Suprapubic skin (tissue), 4 donors: Measurements from ENCODE around the gene SAP25. TPM values are rescaled to one million over a fixed set of nuclear protein-coding genes. Genes with fewer than 3 reads are reported as not detected.

Experiments used
- DNase-seq, 2 donors: peaks; one replicate each; pipeline ENCODE4 v3.0.0-alpha.2; 2019; ENCODE audit warnings: low spot score in 2 of 2
- H3K27ac ChIP-seq: fragments of 200-600 bp; sonication (generic); one replicate; pipeline ENCODE4 v1.5.1; 2019
- H3K27me3 ChIP-seq: fragments of 200-600 bp; sonication (generic); one replicate; pipeline ENCODE4 v1.5.1; 2019
- H3K36me3 ChIP-seq: fragments of 200-600 bp; sonication (generic); one replicate; pipeline ENCODE4 v1.5.1; 2019
- H3K4me1 ChIP-seq: fragments of 200-600 bp; sonication (generic); one replicate; pipeline ENCODE4 v1.5.1; 2019
- H3K4me3 ChIP-seq: fragments of 200-600 bp; sonication (generic); one replicate; pipeline ENCODE4 v1.5.1; 2019; ENCODE audit warnings: mild to moderate bottlenecking
- H3K9me3 ChIP-seq: fragments of 200-600 bp; sonication (generic); one replicate; pipeline ENCODE4 v1.5.1; 2019
- EP300 ChIP-seq: sonication (generic); formaldehyde crosslinking; IDR thresholded peaks from one replicate; pipeline ENCODE4 v1.6.1; 2017; ENCODE audit warnings: antibody characterized with exemption
- POLR2A ChIP-seq, 2 donors: fragments of 450-650 bp; IDR thresholded peaks; one replicate each; pipeline ENCODE4 v1.6.1; 2017; ENCODE audit warnings: antibody characterized with exemption in 2 of 2, mild to moderate bottlenecking in 2 of 2, moderate library complexity in 2 of 2
- POLR2AphosphoS5 ChIP-seq, 3 donors: sonication (generic); formaldehyde crosslinking; IDR thresholded peaks; one replicate each; pipeline ENCODE4 v1.6.1; 2017; ENCODE audit warnings: antibody characterized with exemption in 3 of 3
- WGBS: methylation state at CpG from one replicate; pipeline ENCODE4 v1.1.5; 2018; 5-methylcytosine and 5-hydroxymethylcytosine counted together
- total RNA-seq, 4 donors: library from RNA; depleted of rRNA; stranded (reverse); fragments of >200 nt; gene quantifications; one replicate each; pipeline ENCODE4 v1.1.0, GENCODE V29; 2016
- TF ChIP-seq, protein P1 (sequence below), 2 donors: fragments of 200-600 bp in 1 of 2; fragments of 450-650 bp in 1 of 2; sonication (generic) in 1 of 2; IDR thresholded peaks; one replicate each; pipeline ENCODE4 v1.5.1; 2016 to 2019; ENCODE audit warnings: antibody characterized with exemption in 2 of 2, mild to moderate bottlenecking in 1 of 2, moderate library complexity in 1 of 2

SAP25 gene
- total RNA-seq, 4 donors from 2014 or later, result 2.7 to 3.8 TPM; not detected in 2

DNA sequence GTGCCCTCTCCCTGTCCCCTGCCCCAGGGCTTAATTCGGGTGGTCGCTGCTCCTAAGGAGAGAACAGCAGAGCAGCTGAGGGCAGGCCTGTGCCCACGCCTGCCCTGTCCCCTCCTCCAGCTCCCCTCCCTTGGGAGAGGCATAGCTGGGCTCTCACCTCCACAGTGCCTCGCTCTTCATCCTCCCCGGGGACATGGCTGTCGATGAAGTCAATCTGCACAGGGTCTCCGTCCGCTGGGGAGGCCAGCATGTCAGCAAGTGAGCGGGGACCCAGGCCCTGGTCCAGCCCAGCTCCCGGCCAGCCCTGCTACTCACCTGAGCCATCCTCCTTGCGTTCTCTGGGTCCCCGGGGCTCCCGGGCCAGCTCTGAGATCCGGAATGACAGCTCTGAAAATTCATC, 3.8 kb upstream of the SAP25 start:
- Histone ChIP-seq H3K4me3 (no peak overlapping the region), H3K27ac (no peak overlapping the region), H3K9me3 (no peaks in the 10 kb centered on the region), H3K4me1 (peaks cover 11% of the 10 kb centered on the region), H3K36me3 (peaks cover 87% of the 10 kb centered on the region), H3K27me3 (no peaks in the 10 kb centered on the region)
- no peak for TF ChIP-seq POLR2AphosphoS5 (IDR thresholded peaks at IDR 0.05)
- no peak for TF ChIP-seq POLR2A (IDR thresholded peaks at IDR 0.05)
- TF ChIP-seq EP300, result no peak
- TF ChIP-seq, protein P1, sequence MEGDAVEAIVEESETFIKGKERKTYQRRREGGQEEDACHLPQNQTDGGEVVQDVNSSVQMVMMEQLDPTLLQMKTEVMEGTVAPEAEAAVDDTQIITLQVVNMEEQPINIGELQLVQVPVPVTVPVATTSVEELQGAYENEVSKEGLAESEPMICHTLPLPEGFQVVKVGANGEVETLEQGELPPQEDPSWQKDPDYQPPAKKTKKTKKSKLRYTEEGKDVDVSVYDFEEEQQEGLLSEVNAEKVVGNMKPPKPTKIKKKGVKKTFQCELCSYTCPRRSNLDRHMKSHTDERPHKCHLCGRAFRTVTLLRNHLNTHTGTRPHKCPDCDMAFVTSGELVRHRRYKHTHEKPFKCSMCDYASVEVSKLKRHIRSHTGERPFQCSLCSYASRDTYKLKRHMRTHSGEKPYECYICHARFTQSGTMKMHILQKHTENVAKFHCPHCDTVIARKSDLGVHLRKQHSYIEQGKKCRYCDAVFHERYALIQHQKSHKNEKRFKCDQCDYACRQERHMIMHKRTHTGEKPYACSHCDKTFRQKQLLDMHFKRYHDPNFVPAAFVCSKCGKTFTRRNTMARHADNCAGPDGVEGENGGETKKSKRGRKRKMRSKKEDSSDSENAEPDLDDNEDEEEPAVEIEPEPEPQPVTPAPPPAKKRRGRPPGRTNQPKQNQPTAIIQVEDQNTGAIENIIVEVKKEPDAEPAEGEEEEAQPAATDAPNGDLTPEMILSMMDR (IDR thresholded peaks at IDR 0.05), result no peak
- DNase-seq, result no peak
- 93% methylated on average over 7 of the region's 14 CpGs for WGBS

DNA sequence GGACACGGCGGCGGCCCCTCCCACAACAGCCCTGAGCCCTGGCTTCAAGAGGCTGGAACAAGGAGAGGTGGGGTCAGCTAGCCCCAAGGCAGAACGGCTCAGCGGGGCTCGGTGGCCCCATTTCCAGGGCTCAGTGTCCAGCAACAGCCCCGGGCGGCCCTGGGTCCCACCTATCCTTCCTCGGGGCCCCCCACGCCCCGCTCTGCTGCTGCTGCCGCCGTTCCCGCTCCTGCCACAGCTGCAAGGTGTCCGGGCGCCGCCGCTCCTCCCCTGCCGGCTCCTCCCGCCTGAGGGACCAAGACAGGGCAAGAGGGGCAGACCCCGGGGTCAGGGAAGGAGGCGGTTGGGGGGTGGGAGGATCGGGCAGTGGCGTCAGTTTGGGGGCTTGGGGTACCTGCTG, 3.4 kb upstream of the SAP25 start:
- Histone ChIP-seq H3K27me3 (no peaks in the 10 kb centered on the region), H3K36me3 (peaks cover 84% of the 10 kb centered on the region), H3K4me1 (peaks cover 7% of the 10 kb centered on the region), H3K27ac (no peak overlapping the region), H3K4me3 (no peak overlapping the region), H3K9me3 (no peaks in the 10 kb centered on the region)
- TF ChIP-seq, protein P1 (IDR thresholded peaks at IDR 0.05), result no peak
- TF ChIP-seq POLR2A (IDR thresholded peaks at IDR 0.05) (no peak), EP300 (no peak), POLR2AphosphoS5 (IDR thresholded peaks at IDR 0.05) (no peak)
- WGBS, result 90% methylated on average over 21 of the region's 24 CpGs
- no peak for DNase-seq

DNA sequence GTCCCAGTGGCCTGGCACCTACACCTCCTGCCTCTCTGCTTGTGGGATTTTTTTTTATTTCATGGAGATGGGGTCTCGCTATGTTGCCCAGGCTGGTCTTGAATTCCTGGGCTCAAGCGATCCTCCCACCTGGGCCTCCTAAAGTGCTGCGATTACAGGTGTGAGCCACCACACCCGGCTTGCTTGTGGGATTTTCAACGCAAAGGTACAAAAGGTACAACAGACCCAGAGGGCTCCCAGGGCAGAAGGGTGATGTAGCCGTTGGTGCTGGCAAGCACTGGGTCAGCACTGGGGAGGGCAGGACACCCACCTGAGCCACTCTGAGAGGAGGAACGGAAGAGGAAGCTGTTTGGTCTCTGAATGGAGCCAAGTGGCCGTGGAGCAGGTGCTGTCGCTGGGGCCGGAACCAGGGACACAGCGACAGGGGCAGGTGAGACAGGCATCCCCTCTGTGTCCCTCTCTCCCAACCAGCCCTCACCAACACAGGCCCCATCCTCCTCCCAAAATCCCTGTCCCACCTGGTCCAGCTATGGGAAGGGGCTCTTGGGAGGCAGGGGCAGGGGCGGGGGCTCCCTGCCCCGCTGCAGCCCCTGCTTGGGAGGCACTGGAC, 2.8 kb upstream of the SAP25 start:
- Histone ChIP-seq H3K27ac (no peak overlapping the region), H3K27me3 (no peaks in the 10 kb centered on the region), H3K9me3 (no peaks in the 10 kb centered on the region), H3K36me3 (peaks cover 78% of the 10 kb centered on the region), H3K4me3 (no peak overlapping the region), H3K4me1 (peaks cover under 1% of the 10 kb centered on the region)
- TF ChIP-seq, protein P1 (IDR thresholded peaks at IDR 0.05), result no peak
- TF ChIP-seq POLR2AphosphoS5 (IDR thresholded peaks at IDR 0.05) (no peak), EP300 (no peak), POLR2A (IDR thresholded peaks at IDR 0.05) (no peak)
- 93% methylated on average over 13 of the region's 13 CpGs for WGBS
- DNase-seq, result no peak

DNA sequence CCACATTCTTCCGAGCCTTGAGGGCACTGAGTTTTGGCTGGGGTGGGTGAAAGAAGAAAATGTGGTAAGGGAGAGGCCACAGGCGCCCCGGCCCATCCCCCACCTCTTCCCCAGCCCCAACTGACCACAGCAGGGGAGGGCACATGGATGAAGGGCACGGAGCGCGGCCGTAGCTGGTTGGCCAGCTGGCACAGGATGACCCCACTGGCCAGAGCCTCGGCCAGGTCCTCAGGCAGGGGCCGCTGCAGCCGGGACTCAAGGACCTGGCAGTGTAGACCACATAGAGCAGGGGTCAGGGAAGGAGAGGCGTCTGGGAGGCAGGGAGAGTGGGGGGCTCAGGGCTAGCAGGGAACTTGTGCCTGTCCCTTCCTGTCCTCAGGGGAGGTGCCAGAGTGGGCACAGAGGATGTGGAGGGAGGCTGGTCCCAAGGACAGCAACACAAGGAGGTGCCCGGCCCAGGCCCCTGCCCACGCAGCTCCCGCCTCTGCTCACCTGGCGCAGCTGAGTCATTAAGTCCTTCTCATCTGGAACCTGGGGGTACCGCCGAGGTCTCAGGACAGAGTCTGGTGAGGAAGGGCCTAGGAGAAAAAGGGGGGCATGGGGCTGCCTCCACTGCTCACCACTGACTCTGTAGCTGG, 2.2 kb upstream of the SAP25 start:
- no peak for TF ChIP-seq EP300
- TF ChIP-seq, protein P1 (IDR thresholded peaks at IDR 0.05), result no peak
- TF ChIP-seq POLR2A (IDR thresholded peaks at IDR 0.05), result no peak
- no peak for TF ChIP-seq POLR2AphosphoS5 (IDR thresholded peaks at IDR 0.05)
- WGBS, result 88% methylated on average over 17 of the region's 17 CpGs
- no peak for DNase-seq

DNA sequence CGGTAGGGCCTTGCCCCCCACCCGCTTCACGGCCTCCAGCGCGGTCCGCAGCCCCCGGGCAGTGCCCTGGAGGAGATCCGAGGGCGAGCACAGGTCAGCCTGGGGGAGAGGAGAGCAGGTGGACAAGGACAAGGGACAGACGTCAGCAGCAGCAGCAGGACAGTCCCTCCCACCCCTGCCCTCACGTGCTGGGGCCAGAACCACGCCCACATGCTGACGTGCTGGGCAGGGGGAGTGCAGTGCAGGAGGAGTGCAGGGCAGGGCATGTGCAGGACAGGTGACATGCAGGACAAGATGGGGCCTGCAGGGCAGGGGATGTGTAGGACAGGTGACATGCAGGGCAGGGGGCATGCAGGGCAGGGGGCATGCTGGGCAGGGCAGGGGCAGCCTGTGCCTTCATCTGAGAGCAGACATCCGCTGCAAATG, 1.5 kb upstream of the SAP25 start:
- no peak overlapping the region for H3K27ac ChIP-seq
- H3K36me3 ChIP-seq, result peaks cover 66% of the 10 kb centered on the region
- H3K4me3 ChIP-seq, result no peak overlapping the region
- no peaks in the 10 kb centered on the region for H3K9me3 ChIP-seq
- WGBS, result 82% methylated on average over 14 of the region's 14 CpGs
- DNase-seq, result no peak
- no peaks in the 10 kb centered on the region for H3K27me3 ChIP-seq
- peaks cover 3% of the 10 kb centered on the region for H3K4me1 ChIP-seq
- no peak for TF ChIP-seq POLR2AphosphoS5 (IDR thresholded peaks at IDR 0.05)
- TF ChIP-seq POLR2A (IDR thresholded peaks at IDR 0.05), result no peak
- TF ChIP-seq EP300, result no peak
- TF ChIP-seq, protein P1 (IDR thresholded peaks at IDR 0.05), result no peak

More for the DNA sequence above, 2.2 kb upstream of the SAP25 start:
- Histone ChIP-seq H3K27ac (no peak overlapping the region), H3K4me3 (no peak overlapping the region), H3K36me3 (peaks cover 71% of the 10 kb centered on the region), H3K9me3 (no peaks in the 10 kb centered on the region), H3K27me3 (no peaks in the 10 kb centered on the region), H3K4me1 (no peaks in the 10 kb centered on the region)
